HepG2 (cell line): ENCODE data around the gene FN1. TPM values are rescaled to one million over a fixed set of nuclear protein-coding genes. Genes with fewer than 3 reads are reported as not detected.

ENCODE experiments used
- CCDC6 ChIP-seq: sonication (generic); formaldehyde crosslinking; IDR thresholded peaks from 2 replicates; pipeline ENCODE4 v1.8.1; 2022; ENCODE audit warnings: mild to moderate bottlenecking, missing genetic modification reagents, moderate library complexity
- DPF2 ChIP-seq: sonication (generic); formaldehyde crosslinking; IDR thresholded peaks from 2 replicates; pipeline ENCODE4 v1.4.0; 2020; ENCODE audit warnings: mild to moderate bottlenecking, low read depth, missing genetic modification reagents, borderline replicate concordance
- E2F1 ChIP-seq: sonication (generic); formaldehyde crosslinking; IDR thresholded peaks from 2 replicates; pipeline ENCODE4 v1.5.0; 2020; ENCODE audit warnings: missing genetic modification reagents
- FOSL2 ChIP-seq: sonication (generic); formaldehyde crosslinking; IDR thresholded peaks from 2 replicates; pipeline ENCODE4 v1.4.0; 2020; ENCODE audit warnings: missing genetic modification reagents
- FOXO1 ChIP-seq: sonication (generic); formaldehyde crosslinking; IDR thresholded peaks from 2 replicates; pipeline ENCODE4 v1.4.0; 2020; ENCODE audit warnings: missing genetic modification reagents
- HOMEZ ChIP-seq: IDR thresholded peaks from 2 replicates; pipeline ENCODE4 v1.6.1; 2016; ENCODE audit warnings: low read depth
- NCOA1 ChIP-seq: sonication (generic); formaldehyde crosslinking; IDR thresholded peaks from 2 replicates; pipeline ENCODE4 v1.9.0; 2021; ENCODE audit warnings: missing genetic modification reagents
- PCBP2 ChIP-seq: fragments of 200-400 bp; formaldehyde crosslinking; optimal IDR thresholded peaks from 2 replicates; pipeline ENCODE3; 2018; ENCODE audit warnings: low read length, low read depth; ENCODE audit not compliant: poor library complexity, severe bottlenecking
- RCOR2 ChIP-seq: IDR thresholded peaks from 2 replicates; pipeline ENCODE4 v1.6.1; 2016; ENCODE audit warnings: missing biosample characterization, missing genetic modification reagents
- REST ChIP-seq, 2 experiments: IDR thresholded peaks; 2 replicates each; pipeline ENCODE4 v1.6.1; 2011 to 2012; ENCODE audit warnings: low read length in 2 of 2, borderline replicate concordance in 1 of 2, low read depth in 1 of 2, mild to moderate bottlenecking in 1 of 2, moderate library complexity in 1 of 2
- SAP130 ChIP-seq: IDR thresholded peaks from 2 replicates; pipeline ENCODE4 v1.6.1; 2016; ENCODE audit warnings: low read depth
- SIX4 ChIP-seq: sonication (generic); formaldehyde crosslinking; IDR thresholded peaks from 2 replicates; pipeline ENCODE4 v1.4.0; 2020; ENCODE audit warnings: missing genetic modification reagents
- SKI ChIP-seq: fragments of 450-650 bp; IDR thresholded peaks from one replicate; pipeline ENCODE4 v1.6.1; 2018; ENCODE audit warnings: mild to moderate bottlenecking; ENCODE audit not compliant: partially characterized antibody
- SMAD3 ChIP-seq: sonication (generic); formaldehyde crosslinking; IDR thresholded peaks from 2 replicates; pipeline ENCODE4 v1.4.0; 2020; ENCODE audit warnings: missing genetic modification reagents
- SMYD3 ChIP-seq: sonication (generic); formaldehyde crosslinking; IDR thresholded peaks from 2 replicates; pipeline ENCODE4 v1.8.1; 2023; ENCODE audit warnings: mild to moderate bottlenecking, missing genetic modification reagents
- ZBTB42 ChIP-seq: sonication (generic); formaldehyde crosslinking; IDR thresholded peaks from 2 replicates; pipeline ENCODE4 v1.5.0; 2020; ENCODE audit warnings: mild to moderate bottlenecking, missing genetic modification reagents
- ZNF180 ChIP-seq: sonication (generic); formaldehyde crosslinking; IDR thresholded peaks from 2 replicates; pipeline ENCODE4 v1.4.0; 2020; ENCODE audit warnings: low read depth, missing genetic modification reagents, borderline replicate concordance
- ZNF614 ChIP-seq: IDR thresholded peaks from 2 replicates; pipeline ENCODE4 v1.6.1; 2018; ENCODE audit warnings: missing biosample characterization, missing genetic modification reagents, inconsistent platforms, borderline replicate concordance
- ZSCAN20 ChIP-seq: sonication (generic); formaldehyde crosslinking; IDR thresholded peaks from 2 replicates; pipeline ENCODE4 v1.4.0; 2020; ENCODE audit warnings: missing genetic modification reagents, mild to moderate bottlenecking, borderline replicate concordance
- polyA plus RNA-seq, 8 experiments: library from polyadenylated mRNA; depleted of rRNA in 3 of 8; stranded (reverse) in 7 of 8; unstranded in 1 of 8; fragments of >200 nt; fragmentation: Illumina TruSeq in 4 of 8; extraction: Trizol in 4 of 8; gene quantifications; 2 replicates each; pipeline versions ENCODE4 v1.2.1 to v1.2.3, GENCODE V29; 2011 to 2016; ENCODE audit warnings: low read depth in 4 of 8, missing spikeins in 1 of 8, mixed read lengths in 1 of 8; ENCODE audit not compliant: insufficient read depth in 1 of 8
- total RNA-seq, 5 experiments: library from RNA; depleted of rRNA; stranded (reverse); fragments of >200 nt; fragmentation: Illumina TruSeq; extraction: Trizol; gene quantifications; 2 replicates each; pipeline ENCODE4 v1.2.3, GENCODE V29; 2016; ENCODE audit warnings: low read depth in 1 of 5
- TF ChIP-seq, protein P1 (sequence below): sonication (generic); formaldehyde crosslinking; conservative IDR thresholded peaks from 2 replicates; pipeline ENCODE4 v1.4.0; 2020; ENCODE audit warnings: mild to moderate bottlenecking, missing genetic modification reagents, moderate library complexity

FN1 gene
- total and polyA plus RNA-seq, 2 of the 13 experiments (the other 11 are each of a cell fraction or from before 2014, with no cell fraction given) = 1,847 to 6,471 TPM

GRCh38 chr2:215460682-215461382, 25.0 kb upstream of the FN1 start (continued):
- TF ChIP-seq REST (IDR thresholded peaks at IDR 0.05; ENCODE audit: borderline replicate concordance in 1 of 2, low read depth in 1 of 2, low read length in 2 of 2) (no peak), SKI (peak; percentile 48), PCBP2 (no peak), FOSL2 (CRISPR knock-in tag) (peak; percentile 37; the same call in 1 of the 2 replicates), ZNF180 (CRISPR knock-in tag) (no peak), HOMEZ (CRISPR knock-in tag) (0 out of 2 replicates have a peak, but pooled peaks have one; percentile 72), DPF2 (CRISPR knock-in tag) (no peak), SAP130 (CRISPR knock-in tag) (peak; percentile 56), ZSCAN20 (0 out of 2 replicates have a peak, but pooled peaks have one; percentile 57), E2F1 (CRISPR knock-in tag) (0 out of 2 replicates have a peak, but pooled peaks have one; percentile 28), RCOR2 (peak; percentile 49; the same call in 1 of the 2 replicates), SMAD3 (peak; percentile 54; the same call in 1 of the 2 replicates), SMYD3 (CRISPR knock-in tag) (no peak), ZNF614 (CRISPR knock-in tag) (0 out of 2 replicates have a peak, but pooled peaks have one; percentile 22), SIX4 (CRISPR knock-in tag) (peak; percentile 29; the same call in 1 of the 2 replicates), FOXO1 (CRISPR knock-in tag) (no peak), ZBTB42 (no peak), CCDC6 (CRISPR knock-in tag) (no peak), NCOA1 (CRISPR knock-in tag) (0 out of 2 replicates have a peak, but pooled peaks have one; percentile 31)
- TF ChIP-seq, protein P1, sequence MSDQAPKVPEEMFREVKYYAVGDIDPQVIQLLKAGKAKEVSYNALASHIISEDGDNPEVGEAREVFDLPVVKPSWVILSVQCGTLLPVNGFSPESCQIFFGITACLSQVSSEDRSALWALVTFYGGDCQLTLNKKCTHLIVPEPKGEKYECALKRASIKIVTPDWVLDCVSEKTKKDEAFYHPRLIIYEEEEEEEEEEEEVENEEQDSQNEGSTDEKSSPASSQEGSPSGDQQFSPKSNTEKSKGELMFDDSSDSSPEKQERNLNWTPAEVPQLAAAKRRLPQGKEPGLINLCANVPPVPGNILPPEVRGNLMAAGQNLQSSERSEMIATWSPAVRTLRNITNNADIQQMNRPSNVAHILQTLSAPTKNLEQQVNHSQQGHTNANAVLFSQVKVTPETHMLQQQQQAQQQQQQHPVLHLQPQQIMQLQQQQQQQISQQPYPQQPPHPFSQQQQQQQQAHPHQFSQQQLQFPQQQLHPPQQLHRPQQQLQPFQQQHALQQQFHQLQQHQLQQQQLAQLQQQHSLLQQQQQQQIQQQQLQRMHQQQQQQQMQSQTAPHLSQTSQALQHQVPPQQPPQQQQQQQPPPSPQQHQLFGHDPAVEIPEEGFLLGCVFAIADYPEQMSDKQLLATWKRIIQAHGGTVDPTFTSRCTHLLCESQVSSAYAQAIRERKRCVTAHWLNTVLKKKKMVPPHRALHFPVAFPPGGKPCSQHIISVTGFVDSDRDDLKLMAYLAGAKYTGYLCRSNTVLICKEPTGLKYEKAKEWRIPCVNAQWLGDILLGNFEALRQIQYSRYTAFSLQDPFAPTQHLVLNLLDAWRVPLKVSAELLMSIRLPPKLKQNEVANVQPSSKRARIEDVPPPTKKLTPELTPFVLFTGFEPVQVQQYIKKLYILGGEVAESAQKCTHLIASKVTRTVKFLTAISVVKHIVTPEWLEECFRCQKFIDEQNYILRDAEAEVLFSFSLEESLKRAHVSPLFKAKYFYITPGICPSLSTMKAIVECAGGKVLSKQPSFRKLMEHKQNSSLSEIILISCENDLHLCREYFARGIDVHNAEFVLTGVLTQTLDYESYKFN = peak; percentile 64
